VCaP (cell line): ENCODE results near the gene HHEX.

Experiments used
- H3K27ac ChIP-seq: fragments of 450-650 bp; 2 replicates; pipeline ENCODE4 v1.5.1; 2017
- TF ChIP-seq, protein P1 (sequence below): fragments of 450-650 bp; conservative IDR thresholded peaks from 2 replicates; pipeline ENCODE4 v1.5.1; 2017; ENCODE audit warnings: mild to moderate bottlenecking, moderate library complexity

Gene HHEX

GRCh38 chr10:92693534-92693893, 3.8 kb downstream of the HHEX start:
- TF ChIP-seq, protein P1, sequence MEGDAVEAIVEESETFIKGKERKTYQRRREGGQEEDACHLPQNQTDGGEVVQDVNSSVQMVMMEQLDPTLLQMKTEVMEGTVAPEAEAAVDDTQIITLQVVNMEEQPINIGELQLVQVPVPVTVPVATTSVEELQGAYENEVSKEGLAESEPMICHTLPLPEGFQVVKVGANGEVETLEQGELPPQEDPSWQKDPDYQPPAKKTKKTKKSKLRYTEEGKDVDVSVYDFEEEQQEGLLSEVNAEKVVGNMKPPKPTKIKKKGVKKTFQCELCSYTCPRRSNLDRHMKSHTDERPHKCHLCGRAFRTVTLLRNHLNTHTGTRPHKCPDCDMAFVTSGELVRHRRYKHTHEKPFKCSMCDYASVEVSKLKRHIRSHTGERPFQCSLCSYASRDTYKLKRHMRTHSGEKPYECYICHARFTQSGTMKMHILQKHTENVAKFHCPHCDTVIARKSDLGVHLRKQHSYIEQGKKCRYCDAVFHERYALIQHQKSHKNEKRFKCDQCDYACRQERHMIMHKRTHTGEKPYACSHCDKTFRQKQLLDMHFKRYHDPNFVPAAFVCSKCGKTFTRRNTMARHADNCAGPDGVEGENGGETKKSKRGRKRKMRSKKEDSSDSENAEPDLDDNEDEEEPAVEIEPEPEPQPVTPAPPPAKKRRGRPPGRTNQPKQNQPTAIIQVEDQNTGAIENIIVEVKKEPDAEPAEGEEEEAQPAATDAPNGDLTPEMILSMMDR: no peak
- H3K27ac ChIP-seq: peak overlapping the region; percentile 47; the same call in 1 of the 2 replicates

DNA sequence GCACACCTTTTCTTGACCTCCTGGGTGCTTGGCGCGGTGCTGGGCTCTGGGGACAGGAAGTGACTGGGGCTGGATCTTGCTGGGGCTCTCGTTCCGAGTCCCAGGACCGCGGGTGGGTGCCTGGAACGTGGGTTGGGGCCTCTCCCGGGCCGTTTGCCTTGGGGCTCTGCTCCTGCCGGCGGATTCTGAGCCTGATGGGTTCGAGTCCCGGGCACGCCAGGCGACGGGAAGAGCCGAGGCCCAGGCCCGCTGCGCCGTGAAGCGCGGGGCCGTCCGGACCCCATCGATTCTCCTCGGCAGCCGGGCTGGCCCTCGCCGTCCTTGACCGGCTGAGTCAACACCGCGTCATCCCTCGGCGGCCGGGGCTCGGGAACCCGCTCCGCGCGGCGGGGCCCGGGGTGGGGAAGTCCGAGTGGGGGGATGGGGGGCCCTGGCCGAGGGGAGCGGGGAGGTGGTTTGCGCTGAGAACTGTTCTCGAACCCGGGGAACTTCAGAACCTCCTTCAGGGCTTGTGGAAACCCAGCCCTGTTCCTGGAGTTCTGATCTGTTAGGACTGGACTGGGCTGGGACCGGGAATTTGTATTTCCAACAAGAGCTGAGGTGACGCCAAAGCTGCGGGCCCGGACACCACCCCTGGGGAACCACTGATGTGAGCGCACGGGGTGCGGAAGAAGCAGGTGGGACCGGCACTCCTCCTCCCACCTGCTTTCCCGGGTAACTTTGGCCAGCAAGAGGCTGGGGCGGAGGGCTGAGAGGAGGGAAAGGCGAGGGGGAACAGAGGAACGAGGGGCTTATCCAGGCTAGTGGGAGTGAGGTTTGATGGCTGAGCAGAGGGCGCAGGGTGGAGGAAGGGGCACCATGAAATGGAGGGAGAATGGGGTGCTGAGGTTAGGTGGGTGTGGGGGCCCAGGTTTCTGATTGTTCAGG, 6.2 kb downstream of the HHEX start:
- TF ChIP-seq, protein P1: no peak
- no peak overlapping the region for H3K27ac ChIP-seq

- H3K27ac ChIP-seq: no peak overlapping the region
- TF ChIP-seq, protein P1: no peak
Measured at GRCh38 chr10:92696606-92697383, 7.0 kb downstream of the HHEX start.

- no peak overlapping the region for H3K27ac ChIP-seq
Measured at GRCh38 chr10:92697663-92698511, 8.1 kb downstream of the HHEX start.

DNA sequence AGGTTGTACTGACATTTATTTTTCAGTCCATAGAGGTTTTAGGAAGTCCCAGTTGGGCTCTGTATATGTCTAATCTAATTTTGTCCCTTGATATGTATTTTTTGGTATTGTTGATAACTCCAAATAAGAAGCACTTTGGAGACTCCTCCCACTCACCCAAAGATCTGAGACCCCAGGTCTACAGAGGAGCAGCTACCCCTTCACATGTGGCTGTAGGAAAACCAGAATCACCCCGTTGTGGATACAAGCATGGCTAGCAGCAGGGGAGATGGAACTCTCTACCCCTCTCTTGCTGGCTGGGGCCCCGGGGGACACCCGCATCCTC, 9.4 kb downstream of the HHEX start:
- H3K27ac ChIP-seq: peak overlapping the region; percentile 58
- TF ChIP-seq, protein P1: no peak

More at GRCh38 chr10:92697663-92698511, 8.1 kb downstream of the HHEX start:
- TF ChIP-seq, protein P1: no peak

GRCh38 chr10:92699518-92700381, 10.0 kb downstream of the HHEX start:
- TF ChIP-seq, protein P1: no peak
- H3K27ac ChIP-seq: peak overlapping the region; percentile 58
